HepG2 (cell line): ENCODE results near the gene B4GALT3. TPM values are rescaled to one million over a fixed set of nuclear protein-coding genes. Genes with fewer than 3 reads are reported as not detected.

Experiments used
- ADNP ChIP-seq: sonication (generic); formaldehyde crosslinking; IDR thresholded peaks from 2 replicates; pipeline ENCODE4 v1.4.0; 2020; ENCODE audit warnings: missing genetic modification reagents
- ATM ChIP-seq: fragments of 450-650 bp; IDR thresholded peaks from 2 replicates; pipeline ENCODE4 v1.7.1; 2017; ENCODE audit warnings: mild to moderate bottlenecking, borderline replicate concordance
- DZIP1 ChIP-seq: sonication (generic); formaldehyde crosslinking; IDR thresholded peaks from 2 replicates; pipeline ENCODE4 v1.5.0; 2020; ENCODE audit warnings: mild to moderate bottlenecking, missing genetic modification reagents
- GRHL1 ChIP-seq: sonication (generic); formaldehyde crosslinking; conservative IDR thresholded peaks from 2 replicates; pipeline ENCODE4 v1.8.0; 2022; ENCODE audit warnings: missing genetic modification reagents
- ISL2 ChIP-seq: sonication (generic); formaldehyde crosslinking; IDR thresholded peaks from 2 replicates; pipeline ENCODE4 v1.5.0; 2020; ENCODE audit warnings: missing genetic modification reagents
- XBP1 ChIP-seq: sonication (generic); formaldehyde crosslinking; IDR thresholded peaks from 2 replicates; pipeline ENCODE4 v1.5.0; 2020; ENCODE audit warnings: missing genetic modification reagents
- ZBTB37 ChIP-seq: sonication (generic); formaldehyde crosslinking; IDR thresholded peaks from 2 replicates; pipeline ENCODE4 v1.4.0; 2020; ENCODE audit warnings: mild to moderate bottlenecking, missing genetic modification reagents
- ZBTB8A ChIP-seq: sonication (generic); formaldehyde crosslinking; IDR thresholded peaks from 2 replicates; pipeline ENCODE4 v1.4.0; 2020; ENCODE audit warnings: mild to moderate bottlenecking, low read depth, missing genetic modification reagents, borderline replicate concordance
- ZNF496 ChIP-seq: sonication (generic); formaldehyde crosslinking; IDR thresholded peaks from 2 replicates; pipeline ENCODE4 v1.8.1; 2023; ENCODE audit warnings: mild to moderate bottlenecking, moderate library complexity, missing genetic modification reagents; ENCODE audit not compliant: insufficient replicate concordance
- polyA plus RNA-seq, 8 experiments: library from polyadenylated mRNA; depleted of rRNA in 3 of 8; stranded (reverse) in 7 of 8; unstranded in 1 of 8; fragments of >200 nt; fragmentation: Illumina TruSeq in 4 of 8; extraction: Trizol in 4 of 8; gene quantifications; 2 replicates each; pipeline versions ENCODE4 v1.2.1 to v1.2.3, GENCODE V29; 2011 to 2016; ENCODE audit warnings: low read depth in 4 of 8, missing spikeins in 1 of 8, mixed read lengths in 1 of 8; ENCODE audit not compliant: insufficient read depth in 1 of 8
- total RNA-seq, 5 experiments: library from RNA; depleted of rRNA; stranded (reverse); fragments of >200 nt; fragmentation: Illumina TruSeq; extraction: Trizol; gene quantifications; 2 replicates each; pipeline ENCODE4 v1.2.3, GENCODE V29; 2016; ENCODE audit warnings: low read depth in 1 of 5

Gene B4GALT3
- total and polyA plus RNA-seq, 2 of the 13 experiments (the other 11 are each of a cell fraction or from before 2014, with no cell fraction given) = 35.6 to 40.4 TPM

- 0 out of 2 replicates have a peak, but pooled peaks have one; percentile 20 for TF ChIP-seq ZBTB37 (CRISPR knock-in tag)
- TF ChIP-seq ISL2 (CRISPR knock-in tag) = peak; percentile 39; the same call in 1 of the 2 replicates
- no peak for TF ChIP-seq ZNF496
- 0 out of 2 replicates have a peak, but pooled peaks have one; percentile 10 for TF ChIP-seq DZIP1 (CRISPR knock-in tag)
- no peak for TF ChIP-seq ATM
- no peak for TF ChIP-seq ADNP (CRISPR knock-in tag)
- no peak for TF ChIP-seq GRHL1 (CRISPR knock-in tag)
- TF ChIP-seq XBP1 (CRISPR knock-in tag) = no peak
- no peak for TF ChIP-seq ZBTB8A (CRISPR knock-in tag)
- TF ChIP-seq, all 625 proteins: peak for 200
Observed at GRCh38 chr1:161165742-161166668, 11.3 kb downstream of the B4GALT3 start, which contains the start of gene PPOX (continued).
